IPS-18a (cell line): ENCODE results near the gene ITGB5.
"Not testable (repeated sequence)": the region's sequence is repeated elsewhere in the genome, so short reads cannot be mapped to it uniquely, and the experiment has no call there.

Experiments
- H3K27ac ChIP-seq: one replicate; pipeline ENCODE4 v1.5.1; 2013; ENCODE audit warnings: low read length
- H3K27me3 ChIP-seq: one replicate; pipeline ENCODE4 v1.6.1; 2013; ENCODE audit warnings: mild to moderate bottlenecking, low read length; ENCODE audit not compliant: control insufficient read depth, insufficient read depth
- H3K36me3 ChIP-seq: one replicate; pipeline ENCODE4 v1.6.1; 2013; ENCODE audit warnings: low read depth, low read length; ENCODE audit not compliant: control insufficient read depth
- H3K4me1 ChIP-seq: one replicate; pipeline ENCODE4 v1.6.1; 2013; ENCODE audit warnings: low read depth, low read length; ENCODE audit not compliant: control insufficient read depth
- H3K4me3 ChIP-seq: one replicate; pipeline ENCODE4 v1.5.1; 2013; ENCODE audit warnings: low read length
- H3K9ac ChIP-seq: one replicate; pipeline ENCODE4 v1.6.1; 2013; ENCODE audit warnings: mild to moderate bottlenecking, low read length, moderate library complexity
- H3K9me3 ChIP-seq: one replicate; pipeline ENCODE4 v1.6.1; 2013; ENCODE audit warnings: low read depth, low read length; ENCODE audit not compliant: control insufficient read depth

The ITGB5 gene

DNA sequence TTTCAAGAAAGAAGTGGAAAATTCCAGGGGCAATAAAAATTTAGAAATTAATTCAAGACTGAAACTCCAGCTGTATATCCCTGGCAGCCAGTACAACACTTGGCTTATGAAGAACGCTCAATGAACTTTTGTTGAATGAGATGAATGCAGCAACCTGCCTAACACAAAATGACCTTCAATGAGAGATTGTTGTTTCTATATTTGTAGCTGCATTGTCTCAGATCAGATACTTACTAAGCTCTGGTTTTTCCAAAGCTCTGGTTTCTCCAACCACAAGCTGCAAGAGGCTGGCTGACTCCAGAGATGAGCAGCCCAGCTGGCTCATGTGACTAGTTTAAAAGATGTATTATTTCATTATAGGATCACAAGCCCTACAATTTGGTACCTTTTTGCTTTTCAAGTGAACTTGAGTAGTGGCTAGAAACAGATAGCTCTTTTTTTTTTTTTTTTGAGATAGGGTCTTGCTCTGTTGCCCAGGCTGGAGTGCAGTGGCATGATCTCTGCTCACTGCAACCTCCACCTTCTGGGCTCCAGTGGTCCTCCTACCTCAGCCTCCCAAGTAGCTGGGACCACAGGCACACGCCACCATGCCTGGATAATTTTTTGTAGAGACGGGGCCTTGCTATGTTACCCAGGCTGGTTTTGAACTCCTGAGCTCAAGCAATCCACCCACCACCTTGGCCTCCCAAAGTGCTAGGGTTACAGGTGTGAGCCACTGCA lies 99.5 kb downstream of the ITGB5 start:
- H3K36me3 ChIP-seq = peaks cover 8% of the 10 kb centered on the region
- H3K9ac ChIP-seq = no peak overlapping the region
- no peaks in the 10 kb centered on the region for H3K9me3 ChIP-seq
- no peaks in the 10 kb centered on the region for H3K27me3 ChIP-seq
- no peak overlapping the region for H3K4me3 ChIP-seq
- H3K27ac ChIP-seq = no peak overlapping the region
- no peaks in the 10 kb centered on the region for H3K4me1 ChIP-seq

DNA sequence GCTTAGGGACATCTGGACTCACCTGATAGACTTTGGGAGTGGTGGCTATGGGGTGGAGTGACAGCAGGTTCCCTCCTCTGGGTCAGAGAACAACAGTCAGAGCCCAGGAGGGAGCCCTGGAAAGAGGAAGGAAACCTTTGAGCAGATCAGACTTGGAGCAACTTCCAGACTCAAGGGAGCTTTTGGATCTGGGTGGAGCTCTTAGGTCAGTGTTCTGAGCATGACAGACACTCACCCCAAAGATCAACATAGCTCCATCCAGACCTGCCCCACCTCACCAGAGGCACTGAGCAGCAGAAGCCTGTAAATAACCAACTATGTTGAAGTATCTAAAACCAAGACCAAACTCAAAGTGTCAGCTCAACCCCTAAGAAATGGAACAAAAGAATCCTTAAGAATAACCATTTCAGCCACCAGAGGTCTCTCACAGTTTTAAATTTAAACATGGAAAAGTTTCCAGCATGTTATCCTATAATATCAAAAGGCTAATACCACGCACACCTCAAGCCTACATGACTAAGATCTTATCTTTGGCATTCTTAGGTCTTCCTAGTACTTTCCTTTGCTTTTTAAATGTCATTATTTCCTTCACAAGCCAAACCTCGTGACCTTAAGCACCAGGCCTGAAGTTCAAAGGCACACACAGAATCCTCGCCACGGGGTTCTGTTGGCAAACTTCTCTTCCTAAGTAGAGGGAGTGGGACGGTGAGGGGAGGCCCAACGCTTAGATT lies 100.5 kb downstream of the ITGB5 start:
- Histone ChIP-seq H3K36me3 (peaks cover 5% of the 10 kb centered on the region), H3K4me1 (no peaks in the 10 kb centered on the region), H3K9me3 (no peaks in the 10 kb centered on the region), H3K27me3 (no peaks in the 10 kb centered on the region), H3K4me3 (no peak overlapping the region), H3K9ac (no peak overlapping the region), H3K27ac (no peak overlapping the region)

GRCh38 chr3:124785973-124786372 lies 101.2 kb downstream of the ITGB5 start:
- Histone ChIP-seq H3K27ac (no peak overlapping the region), H3K4me1 (peaks cover 7% of the 10 kb centered on the region), H3K36me3 (no peaks in the 10 kb centered on the region), H3K4me3 (no peak overlapping the region), H3K9ac (no peak overlapping the region), H3K27me3 (no peaks in the 10 kb centered on the region), H3K9me3 (no peaks in the 10 kb centered on the region)

DNA sequence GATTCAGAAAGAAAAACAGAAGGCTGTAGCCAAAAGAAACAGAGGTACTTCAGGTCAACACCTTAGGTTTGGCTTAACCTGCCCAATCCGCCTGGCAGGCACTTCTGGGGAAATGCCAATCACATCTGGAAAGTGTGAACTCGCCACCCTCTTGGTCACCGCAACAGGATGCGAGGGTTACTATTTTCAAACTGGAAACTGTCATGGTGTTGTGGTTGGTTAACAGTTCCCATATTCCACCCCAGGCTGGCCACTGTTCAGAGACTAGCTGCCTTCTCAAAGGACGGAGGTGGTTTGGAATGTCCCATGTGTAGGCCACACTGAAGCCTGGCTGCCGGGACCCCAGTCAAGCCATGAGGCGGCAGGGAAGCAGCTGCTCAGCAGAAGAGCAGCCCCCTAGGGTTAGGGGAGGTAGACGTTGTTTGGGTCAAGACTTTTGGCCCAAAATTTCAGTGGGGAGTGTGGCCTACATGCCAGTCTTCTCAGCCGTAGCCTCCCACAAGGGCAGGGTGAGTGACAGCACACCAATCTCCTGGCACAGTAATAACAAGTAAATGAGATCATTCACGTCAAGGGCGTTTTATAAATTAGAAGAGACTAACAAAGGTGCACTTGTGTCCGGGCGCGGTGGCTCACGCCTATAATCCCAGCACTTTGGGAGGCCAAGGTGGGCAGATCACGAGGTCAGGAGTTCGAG lies 102.3 kb downstream of the ITGB5 start:
- no peaks in the 10 kb centered on the region for H3K27me3 ChIP-seq
- H3K9me3 ChIP-seq = no peaks in the 10 kb centered on the region
- H3K36me3 ChIP-seq = no peaks in the 10 kb centered on the region
- H3K4me1 ChIP-seq = peaks cover 11% of the 10 kb centered on the region
- no peak overlapping the region for H3K4me3 ChIP-seq
- H3K27ac ChIP-seq = no peak overlapping the region
- H3K9ac ChIP-seq = no peak overlapping the region

DNA sequence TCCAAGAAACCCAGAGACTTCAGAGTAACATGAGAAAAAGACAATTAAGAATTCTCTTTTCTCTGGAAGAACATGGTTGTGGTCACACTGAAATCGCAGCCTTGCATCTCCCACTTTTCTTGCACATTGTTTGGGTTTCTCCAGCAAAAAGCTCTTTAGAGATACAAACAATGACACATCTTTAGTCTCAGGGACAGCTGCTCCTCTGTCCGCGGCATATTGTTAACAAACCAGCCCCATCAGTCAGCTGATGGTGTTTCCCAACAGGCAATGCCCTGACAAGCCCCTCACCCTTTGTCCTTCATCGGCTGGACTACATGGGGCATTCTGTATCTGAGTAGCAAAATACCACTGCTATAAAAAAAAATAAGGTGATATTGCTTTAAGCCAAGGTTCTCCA lies 103.5 kb downstream of the ITGB5 start:
- Histone ChIP-seq H3K27ac (no peak overlapping the region), H3K4me1 (peaks cover 11% of the 10 kb centered on the region), H3K4me3 (no peak overlapping the region)

DNA sequence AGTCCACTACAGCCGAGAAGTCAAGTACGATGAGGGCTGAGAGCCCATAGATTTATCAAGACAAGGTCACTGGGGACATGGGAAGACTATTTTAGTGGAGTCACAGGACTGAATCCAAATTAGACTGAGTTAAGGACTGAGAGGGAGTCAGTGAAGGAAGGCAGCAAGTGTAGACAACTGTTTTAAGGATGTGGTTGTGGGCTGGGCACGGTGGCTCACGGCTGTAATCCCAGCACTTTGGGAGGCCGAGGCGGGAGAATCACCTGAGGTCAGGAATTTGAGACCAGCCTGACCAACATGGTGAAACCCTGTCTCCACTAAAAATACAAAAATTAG lies 104.8 kb downstream of the ITGB5 start:
- not testable (repeated sequence) for H3K4me3 ChIP-seq, H3K27me3 ChIP-seq, H3K9me3 ChIP-seq, H3K27ac ChIP-seq, H3K9ac ChIP-seq, H3K36me3 ChIP-seq
- H3K4me1 ChIP-seq = peaks cover 11% of the 10 kb centered on the region

More for the DNA sequence above, 103.5 kb downstream of the ITGB5 start:
- Histone ChIP-seq H3K27me3 (no peaks in the 10 kb centered on the region), H3K9me3 (no peaks in the 10 kb centered on the region), H3K36me3 (no peaks in the 10 kb centered on the region), H3K9ac (no peak overlapping the region)

DNA sequence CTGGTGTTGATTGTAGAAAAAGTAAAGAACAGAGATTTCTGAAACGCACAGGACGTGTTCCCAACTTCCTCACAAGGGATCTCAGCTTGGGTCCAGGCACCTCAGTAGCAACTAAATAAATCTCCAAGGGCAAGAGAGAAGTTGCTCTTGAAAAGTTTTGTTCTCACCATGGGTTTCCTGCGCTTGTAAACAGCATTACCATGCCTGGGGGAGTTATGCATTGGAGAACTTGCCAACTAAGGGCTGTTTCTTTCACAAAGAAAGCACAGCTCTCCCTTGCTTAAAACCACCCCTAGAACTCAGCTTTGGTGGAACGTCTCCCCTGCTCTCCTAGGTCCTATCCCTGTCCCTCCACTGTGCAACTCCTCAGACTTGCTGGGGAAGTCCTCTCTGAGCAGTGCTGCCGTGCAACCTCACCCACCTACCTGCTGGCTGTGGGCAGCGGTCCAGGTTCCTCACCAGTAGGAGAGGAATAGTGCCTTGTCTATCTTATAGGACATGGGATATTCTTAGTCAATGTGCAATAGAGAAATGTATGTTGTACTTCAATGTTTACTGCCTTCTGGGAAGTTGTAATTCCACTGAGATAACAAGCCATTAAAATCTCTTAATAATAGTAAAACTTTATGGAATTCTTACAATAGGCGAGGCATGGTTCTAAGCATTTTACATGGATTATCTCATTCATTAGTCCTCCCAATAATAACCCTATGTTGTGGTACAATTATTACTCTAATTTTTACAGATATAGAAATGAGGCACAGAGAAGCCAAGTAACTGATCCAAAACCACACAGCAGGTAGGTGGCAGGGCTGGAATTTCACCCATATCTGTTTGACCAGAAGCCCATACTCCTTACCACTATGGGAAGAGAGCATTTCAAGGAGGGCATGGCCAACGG lies 105.4 kb downstream of the ITGB5 start:
- Histone ChIP-seq H3K36me3 (no peaks in the 10 kb centered on the region), H3K4me3 (no peak overlapping the region), H3K27ac (no peak overlapping the region), H3K4me1 (peaks cover 11% of the 10 kb centered on the region), H3K9ac (no peak overlapping the region), H3K27me3 (no peaks in the 10 kb centered on the region), H3K9me3 (no peaks in the 10 kb centered on the region)

DNA sequence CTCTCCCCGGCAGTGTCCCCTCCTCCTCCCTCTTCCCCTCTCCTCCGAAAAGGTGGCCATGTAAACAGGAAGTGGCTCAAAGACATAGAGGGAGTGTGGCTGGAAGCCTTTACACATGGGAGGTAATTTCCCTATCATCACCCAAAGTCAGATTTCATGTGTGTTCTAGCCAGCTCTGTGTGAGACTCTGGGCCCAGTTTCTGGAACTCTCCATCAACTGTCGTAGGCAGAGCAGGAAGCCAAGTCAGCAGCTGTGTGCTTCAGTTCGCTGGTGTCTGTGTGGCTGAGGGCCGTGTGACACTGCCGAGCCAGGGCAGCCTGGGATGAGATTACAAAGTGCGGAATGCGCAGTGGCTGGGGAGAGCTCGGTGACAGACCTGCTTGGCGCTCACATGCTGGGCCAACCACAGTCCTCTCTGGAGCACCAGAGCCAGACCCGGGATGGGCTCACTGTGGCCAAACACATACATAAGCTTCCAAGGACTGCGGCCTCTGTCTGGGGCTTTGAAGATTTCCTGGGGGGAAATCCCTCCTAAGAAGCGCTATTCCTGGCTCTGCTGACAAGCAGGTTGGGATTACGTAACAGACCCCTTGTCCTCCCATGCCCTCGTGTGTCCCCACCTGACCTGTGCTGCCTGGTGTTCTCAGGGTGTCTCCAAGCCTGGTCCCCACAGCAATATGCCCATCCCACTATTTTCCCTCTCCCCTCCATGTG lies 106.2 kb downstream of the ITGB5 start:
- H3K9me3 ChIP-seq = no peaks in the 10 kb centered on the region
- no peak overlapping the region for H3K27ac ChIP-seq
- H3K4me1 ChIP-seq = peaks cover 15% of the 10 kb centered on the region
- H3K9ac ChIP-seq = no peak overlapping the region
- no peaks in the 10 kb centered on the region for H3K27me3 ChIP-seq
- H3K4me3 ChIP-seq = no peak overlapping the region
- H3K36me3 ChIP-seq = no peaks in the 10 kb centered on the region

- Histone ChIP-seq H3K4me3 (no peak overlapping the region), H3K9ac (no peak overlapping the region), H3K36me3 (no peaks in the 10 kb centered on the region), H3K27me3 (no peaks in the 10 kb centered on the region), H3K27ac (no peak overlapping the region), H3K9me3 (no peaks in the 10 kb centered on the region), H3K4me1 (peaks cover 15% of the 10 kb centered on the region)
These were observed 106.8 kb downstream of the ITGB5 start for GRCh38 chr3:124780356-124780755.

DNA sequence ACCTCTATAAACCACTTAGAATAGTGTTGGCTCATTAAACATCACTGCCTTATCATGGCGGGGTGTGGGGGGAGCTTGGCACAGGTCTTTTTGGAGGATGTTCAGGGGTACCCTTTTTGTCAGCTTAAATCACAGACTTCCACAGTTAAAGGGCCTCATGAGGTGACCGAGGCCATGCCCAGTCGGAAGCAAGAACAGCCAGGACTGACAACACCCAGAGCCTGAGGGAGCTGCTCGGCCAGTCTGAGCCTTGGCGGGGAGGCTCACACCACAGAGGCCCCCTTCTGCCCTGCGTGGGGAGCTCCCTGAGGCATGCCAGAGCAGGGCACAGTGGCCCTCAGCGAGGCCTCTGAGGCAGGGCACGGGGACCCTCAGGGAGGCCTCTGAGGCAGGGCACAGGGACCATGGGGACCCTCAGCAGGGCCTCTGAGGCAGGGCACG lies 107.4 kb downstream of the ITGB5 start:
- Histone ChIP-seq H3K9ac (no peak overlapping the region), H3K27ac (no peak overlapping the region), H3K4me3 (no peak overlapping the region), H3K9me3 (no peaks in the 10 kb centered on the region), H3K27me3 (no peaks in the 10 kb centered on the region), H3K36me3 (no peaks in the 10 kb centered on the region), H3K4me1 (peaks cover 20% of the 10 kb centered on the region)
